ENCODE measurements around the gene ETS1. TPM values are rescaled to one million over a fixed set of nuclear protein-coding genes. Genes with fewer than 3 reads are reported as not detected.

ETS1 gene
- total RNA-seq, 6 experiments from 2014 or later = 55.2 to 78.6 (median 73.2) TPM

GRCh38 chr11:128592454-128592853 lies 5.1 kb upstream of the ETS1 start:
- Mint-ChIP-seq H3K36me3 (ENCODE audit: low read depth) (no peaks in the 10 kb centered on the region; the same call in 1 of the 2 replicates), H3K4me3 (no peak overlapping the region), H3K27ac (no peak overlapping the region), H3K4me1 (ENCODE audit: low read depth) (peaks cover 45% of the 10 kb centered on the region), H3K9me3 (no peaks in the 10 kb centered on the region), H3K27me3 (ENCODE audit: insufficient read depth) (peaks cover 4% of the 10 kb centered on the region; the same call in 1 of the 2 replicates)
- no peak for TF ChIP-seq CTCF (IDR thresholded peaks at IDR 0.05)
- no peak for DNase-seq

- Mint-ChIP-seq H3K27ac (no peak overlapping the region), H3K4me1 (ENCODE audit: low read depth) (peaks cover 44% of the 10 kb centered on the region), H3K4me3 (no peak overlapping the region), H3K9me3 (no peaks in the 10 kb centered on the region), H3K27me3 (ENCODE audit: insufficient read depth) (peaks cover 4% of the 10 kb centered on the region; the same call in 1 of the 2 replicates), H3K36me3 (ENCODE audit: low read depth) (no peaks in the 10 kb centered on the region; the same call in 1 of the 2 replicates)
- no peak for TF ChIP-seq CTCF (IDR thresholded peaks at IDR 0.05)
- DNase-seq = no peak
Measured at GRCh38 chr11:128590587-128590986, 3.2 kb upstream of the ETS1 start.

GRCh38 chr11:128589998-128590397 lies 2.6 kb upstream of the ETS1 start:
- Mint-ChIP-seq H3K4me3 (no peak overlapping the region), H3K4me1 (ENCODE audit: low read depth) (peaks cover 38% of the 10 kb centered on the region), H3K27me3 (ENCODE audit: insufficient read depth) (peaks cover 4% of the 10 kb centered on the region; the same call in 1 of the 2 replicates), H3K27ac (no peak overlapping the region), H3K9me3 (no peaks in the 10 kb centered on the region), H3K36me3 (ENCODE audit: low read depth) (no peaks in the 10 kb centered on the region; the same call in 1 of the 2 replicates)
- DNase-seq = no peak
- TF ChIP-seq CTCF (IDR thresholded peaks at IDR 0.05) = no peak

GRCh38 chr11:128588093-128588492 lies 735 bp upstream of the ETS1 start:
- Mint-ChIP-seq H3K9me3 (no peaks in the 10 kb centered on the region), H3K27ac (no peak overlapping the region), H3K4me3 (no peak overlapping the region), H3K4me1 (ENCODE audit: low read depth) (peaks cover 34% of the 10 kb centered on the region), H3K36me3 (ENCODE audit: low read depth) (no peaks in the 10 kb centered on the region; the same call in 1 of the 2 replicates), H3K27me3 (ENCODE audit: insufficient read depth) (peaks cover 9% of the 10 kb centered on the region; the same call in 1 of the 2 replicates)
- no peak for DNase-seq
- TF ChIP-seq CTCF (IDR thresholded peaks at IDR 0.05) = no peak

- H3K27me3 Mint-ChIP-seq (ENCODE audit: insufficient read depth) = peaks cover 9% of the 10 kb centered on the region; the same call in 1 of the 2 replicates
Measured at GRCh38 chr11:128586689-128587088, 669 bp downstream of the ETS1 start.

More at GRCh38 chr11:128586689-128587088, 669 bp downstream of the ETS1 start:
- TF ChIP-seq CTCF (IDR thresholded peaks at IDR 0.05) = no peak
- Mint-ChIP-seq H3K4me3 (no peak overlapping the region), H3K27ac (no peak overlapping the region), H3K4me1 (ENCODE audit: low read depth) (peaks cover 45% of the 10 kb centered on the region), H3K9me3 (no peaks in the 10 kb centered on the region), H3K36me3 (ENCODE audit: low read depth) (no peaks in the 10 kb centered on the region; the same call in 1 of the 2 replicates)
- no peak for DNase-seq
